Muscle of arm (tissue), 12 donors: ENCODE measurements around the gene XIRP2. TPM values are rescaled to one million over a fixed set of nuclear protein-coding genes. Genes with fewer than 3 reads are reported as not detected.

Experiments
- DNase-seq: peaks from one replicate; pipeline ENCODE4 v3.0.0-alpha.2; 2013
- polyA plus RNA-seq, 12 donors: library from polyadenylated mRNA; unstranded; fragments of 120-200 nt; gene quantifications; one replicate each; pipeline ENCODE4 v1.2.1, GENCODE V29; 2013; ENCODE audit not compliant: insufficient read length in 12 of 12

The XIRP2 gene
- polyA plus RNA-seq, 12 donors = 51.4 to 230 (median 153) TPM

GRCh38 chr2:167292430-167293171, 404.3 kb downstream of the XIRP2 start, which contains the start of gene B3GALT1:
Gene B3GALT1, plus strand, starts transcription at chr2:167293001.
- peak; percentile 89 for DNase-seq

- DNase-seq = no peak
These were observed 405.0 kb downstream of the XIRP2 start for GRCh38 chr2:167293172-167293781.

- DNase-seq = no peak
These were observed 405.9 kb downstream of the XIRP2 start for GRCh38 chr2:167293943-167294775.

GRCh38 chr2:167294776-167295140, 406.5 kb downstream of the XIRP2 start:
- DNase-seq = no peak

GRCh38 chr2:167297292-167297691, 409.0 kb downstream of the XIRP2 start:
- DNase-seq = no peak

GRCh38 chr2:167298017-167298416, 409.7 kb downstream of the XIRP2 start:
- no peak for DNase-seq
